BLaER1 treated with 17β-estradiol and CSF1 and Interleukin-3, amounts not matched to agents 10 nM and 100 nM (cell line): ENCODE measurements around the gene CHST15.
A peak's percentile ranks its signal among the peaks of the same experiment; 100 is the strongest.

Experiments
- H3K27ac ChIP-seq, 11 experiments: shearing (Covaris generic); formaldehyde crosslinking; 2 replicates each; pipeline ENCODE4 v1.8.1; 2022
- H3K27me3 ChIP-seq, 11 experiments: shearing (Covaris generic); formaldehyde crosslinking; 2 replicates each; pipeline ENCODE4 v1.8.1; 2022
- H3K36me3 ChIP-seq, 11 experiments: shearing (Covaris generic); formaldehyde crosslinking; 2 replicates each; pipeline ENCODE4 v1.8.1; 2022
- H3K4me1 ChIP-seq, 10 experiments: shearing (Covaris generic); formaldehyde crosslinking; 2 replicates each; pipeline ENCODE4 v1.8.1; 2022
- H3K4me2 ChIP-seq, 11 experiments: shearing (Covaris generic); formaldehyde crosslinking; 2 replicates each; pipeline ENCODE4 v1.8.1; 2022
- H3K4me3 ChIP-seq, 10 experiments: shearing (Covaris generic); formaldehyde crosslinking; 2 replicates each; pipeline ENCODE4 v1.8.1; 2022
- H3K9ac ChIP-seq, 11 experiments: shearing (Covaris generic); formaldehyde crosslinking; 2 replicates each; pipeline ENCODE4 v1.8.1; 2022
- H3K9me3 ChIP-seq, 11 experiments: shearing (Covaris generic); formaldehyde crosslinking; replicated peaks in 1 of 11; 2 replicates each; pipeline ENCODE4 v1.8.1; 2022
- H4K20me1 ChIP-seq, 11 experiments: shearing (Covaris generic); formaldehyde crosslinking; 2 replicates each; pipeline ENCODE4 v1.8.1; 2022
- Cebpa-rat ChIP-seq, 11 experiments: shearing (Covaris generic); IDR thresholded peaks; 2 replicates each; pipeline ENCODE4 v1.8.1; 2022

Gene CHST15

GRCh38 chr10:124072106-124072505, 21.3 kb downstream of the CHST15 start:
- H3K9me3 ChIP-seq: no peaks in the 10 kb centered on the region
- H3K9ac ChIP-seq: peak overlapping the region; percentile 1 to 64 (median 56); a peak in 16 of 22 replicates
- no peaks in the 10 kb centered on the region for H3K27me3 ChIP-seq
- peak overlapping the region in 4 of 10 experiments; percentile 2 to 36 (median 18); a peak in 4 of 20 replicates for H3K4me3 ChIP-seq
- H3K36me3 ChIP-seq: peaks cover 21 to 69% (median 33%) of the 10 kb centered on the region in 11 experiments; a peak in 20 of 22 replicates
- no peak for TF ChIP-seq Cebpa-rat (IDR thresholded peaks at IDR 0.05)
- H3K27ac ChIP-seq: peak overlapping the region in 9 of 11 experiments; percentile 72 to 99 (median 83); a peak in 18 of 22 replicates
- H3K4me2 ChIP-seq: peak overlapping the region; percentile 84 to 100 (median 96)
- H3K4me1 ChIP-seq: peaks cover 98 to 100% (median 100%) of the 10 kb centered on the region in 10 experiments
- peaks cover 5 to 100% (median 67%) of the 10 kb centered on the region in 11 experiments; a peak in 20 of 22 replicates for H4K20me1 ChIP-seq

GRCh38 chr10:124071141-124071540, 22.3 kb downstream of the CHST15 start:
- peak overlapping the region in 9 of 11 experiments; percentile 2 to 60 (median 56); a peak in 13 of 22 replicates for H3K9ac ChIP-seq
- H3K36me3 ChIP-seq: peaks cover 21 to 76% (median 35%) of the 10 kb centered on the region in 11 experiments; a peak in 20 of 22 replicates
- H3K27ac ChIP-seq: peak overlapping the region in 10 of 11 experiments; percentile 24 to 99 (median 82); a peak in 17 of 22 replicates
- H3K27me3 ChIP-seq: no peaks in the 10 kb centered on the region
- H3K4me2 ChIP-seq: peak overlapping the region; percentile 84 to 100 (median 96)
- peaks cover 5 to 100% (median 74%) of the 10 kb centered on the region in 11 experiments; a peak in 20 of 22 replicates for H4K20me1 ChIP-seq
- no peak for TF ChIP-seq Cebpa-rat (IDR thresholded peaks at IDR 0.05)
- no peak overlapping the region for H3K4me3 ChIP-seq
- H3K4me1 ChIP-seq: peaks cover 99 to 100% (median 100%) of the 10 kb centered on the region in 10 experiments
- no peaks in the 10 kb centered on the region for H3K9me3 ChIP-seq

- H3K9me3 ChIP-seq: no peaks in the 10 kb centered on the region
- H3K36me3 ChIP-seq: peaks cover 25 to 76% (median 40%) of the 10 kb centered on the region in 11 experiments; a peak in 20 of 22 replicates
- peak overlapping the region; percentile 84 to 100 (median 96) for H3K4me2 ChIP-seq
- peak overlapping the region in 10 of 11 experiments; percentile 24 to 99 (median 82); a peak in 19 of 22 replicates for H3K27ac ChIP-seq
- peak overlapping the region in 9 of 11 experiments; percentile 2 to 60 (median 56); a peak in 14 of 22 replicates for H3K9ac ChIP-seq
- H3K4me3 ChIP-seq: no peak overlapping the region
- no peak for TF ChIP-seq Cebpa-rat (IDR thresholded peaks at IDR 0.05)
- peaks cover 99 to 100% (median 100%) of the 10 kb centered on the region in 10 experiments for H3K4me1 ChIP-seq
- no peaks in the 10 kb centered on the region for H3K27me3 ChIP-seq
- peaks cover 5 to 100% (median 74%) of the 10 kb centered on the region in 11 experiments; a peak in 20 of 22 replicates for H4K20me1 ChIP-seq
Observed at GRCh38 chr10:124070666-124071065, 22.7 kb downstream of the CHST15 start.

GRCh38 chr10:124069341-124070264, 23.8 kb downstream of the CHST15 start:
- Histone ChIP-seq H4K20me1 (peaks cover 5 to 100% (median 72%) of the 10 kb centered on the region in 11 experiments; a peak in 20 of 22 replicates), H3K4me1 (peaks cover 99 to 100% (median 100%) of the 10 kb centered on the region in 10 experiments), H3K4me2 (peak overlapping the region; percentile 84 to 100 (median 96)), H3K9ac (peak overlapping the region in 7 of 11 experiments; percentile 14 to 55 (median 35); a peak in 9 of 22 replicates), H3K36me3 (peaks cover 29 to 83% (median 45%) of the 10 kb centered on the region in 11 experiments; a peak in 20 of 22 replicates), H3K9me3 (no peaks in the 10 kb centered on the region), H3K27me3 (no peaks in the 10 kb centered on the region), H3K27ac (peak overlapping the region in 9 of 11 experiments; percentile 50 to 99 (median 86); a peak in 17 of 22 replicates), H3K4me3 (no peak overlapping the region; a peak in 1 of 20 replicates)
- TF ChIP-seq Cebpa-rat (IDR thresholded peaks at IDR 0.05): no peak

- H3K9me3 ChIP-seq: no peaks in the 10 kb centered on the region
Observed at GRCh38 chr10:124068929-124069328, 24.5 kb downstream of the CHST15 start.

GRCh38 chr10:124067825-124068400, 25.5 kb downstream of the CHST15 start:
- H3K27me3 ChIP-seq: no peaks in the 10 kb centered on the region
- peak overlapping the region; percentile 19 to 99 (median 83); a peak in 21 of 22 replicates for H3K27ac ChIP-seq
- H4K20me1 ChIP-seq: peaks cover 5 to 100% (median 57%) of the 10 kb centered on the region in 11 experiments; a peak in 19 of 22 replicates
- H3K4me1 ChIP-seq: peaks cover 99 to 100% (median 100%) of the 10 kb centered on the region in 10 experiments
- H3K9ac ChIP-seq: peak overlapping the region in 10 of 11 experiments; percentile 19 to 80 (median 68); a peak in 17 of 22 replicates
- peaks cover 36 to 78% (median 42%) of the 10 kb centered on the region in 11 experiments; a peak in 21 of 22 replicates for H3K36me3 ChIP-seq
- no peaks in the 10 kb centered on the region for H3K9me3 ChIP-seq
- peak overlapping the region in 3 of 10 experiments; percentile 9 to 31 (median 12); a peak in 4 of 20 replicates for H3K4me3 ChIP-seq
- peak overlapping the region; percentile 89 to 100 (median 97) for H3K4me2 ChIP-seq
- TF ChIP-seq Cebpa-rat (IDR thresholded peaks at IDR 0.05): no peak

More at GRCh38 chr10:124068929-124069328, 24.5 kb downstream of the CHST15 start:
- Histone ChIP-seq H4K20me1 (peaks cover 5 to 100% (median 67%) of the 10 kb centered on the region in 11 experiments; a peak in 20 of 22 replicates), H3K4me3 (no peak overlapping the region), H3K4me2 (peak overlapping the region; percentile 84 to 100 (median 96)), H3K27me3 (no peaks in the 10 kb centered on the region), H3K9ac (peak overlapping the region in 8 of 11 experiments; percentile 9 to 46 (median 29); a peak in 5 of 22 replicates), H3K27ac (peak overlapping the region in 10 of 11 experiments; percentile 24 to 99 (median 84); a peak in 17 of 22 replicates), H3K36me3 (peaks cover 29 to 80% (median 45%) of the 10 kb centered on the region in 11 experiments; a peak in 20 of 22 replicates), H3K4me1 (peaks cover 99 to 100% (median 100%) of the 10 kb centered on the region in 10 experiments)
- no peak for TF ChIP-seq Cebpa-rat (IDR thresholded peaks at IDR 0.05)

- no peaks in the 10 kb centered on the region for H3K9me3 ChIP-seq
- peak in 10 of 11 experiments; percentile 10 to 86 (median 70); a peak in 14 of 22 replicates for TF ChIP-seq Cebpa-rat (IDR thresholded peaks at IDR 0.05)
- H3K36me3 ChIP-seq: peaks cover 36 to 78% (median 51%) of the 10 kb centered on the region in 11 experiments
- no peaks in the 10 kb centered on the region for H3K27me3 ChIP-seq
- peak overlapping the region in 3 of 10 experiments; percentile 6 to 31 (median 9); a peak in 3 of 20 replicates for H3K4me3 ChIP-seq
- peaks cover 98 to 100% (median 99%) of the 10 kb centered on the region in 10 experiments for H3K4me1 ChIP-seq
- peaks cover 5 to 100% (median 53%) of the 10 kb centered on the region in 11 experiments; a peak in 18 of 22 replicates for H4K20me1 ChIP-seq
- peak overlapping the region in 10 of 11 experiments; percentile 78 to 99 (median 84); a peak in 21 of 22 replicates for H3K27ac ChIP-seq
- H3K4me2 ChIP-seq: peak overlapping the region; percentile 89 to 100 (median 97)
- peak overlapping the region in 10 of 11 experiments; percentile 61 to 80 (median 73); a peak in 19 of 22 replicates for H3K9ac ChIP-seq
Observed at GRCh38 chr10:124066781-124067714, 26.4 kb downstream of the CHST15 start.
